GM18909 (cell line): Measurements from ENCODE around the gene KLHDC7A.
"Not testable (repeated sequence)": the region's sequence is repeated elsewhere in the genome, so short reads cannot be mapped to it uniquely, and the experiment has no call there.

ENCODE experiments used
- ATAC-seq: cut with Tn5 transposase; IDR thresholded peaks from one replicate; pipeline ENCODE4 v1.9.1; 2021; ENCODE audit warnings: mild to moderate bottlenecking; ENCODE audit not compliant: unreplicated experiment, poor library complexity

KLHDC7A gene

DNA sequence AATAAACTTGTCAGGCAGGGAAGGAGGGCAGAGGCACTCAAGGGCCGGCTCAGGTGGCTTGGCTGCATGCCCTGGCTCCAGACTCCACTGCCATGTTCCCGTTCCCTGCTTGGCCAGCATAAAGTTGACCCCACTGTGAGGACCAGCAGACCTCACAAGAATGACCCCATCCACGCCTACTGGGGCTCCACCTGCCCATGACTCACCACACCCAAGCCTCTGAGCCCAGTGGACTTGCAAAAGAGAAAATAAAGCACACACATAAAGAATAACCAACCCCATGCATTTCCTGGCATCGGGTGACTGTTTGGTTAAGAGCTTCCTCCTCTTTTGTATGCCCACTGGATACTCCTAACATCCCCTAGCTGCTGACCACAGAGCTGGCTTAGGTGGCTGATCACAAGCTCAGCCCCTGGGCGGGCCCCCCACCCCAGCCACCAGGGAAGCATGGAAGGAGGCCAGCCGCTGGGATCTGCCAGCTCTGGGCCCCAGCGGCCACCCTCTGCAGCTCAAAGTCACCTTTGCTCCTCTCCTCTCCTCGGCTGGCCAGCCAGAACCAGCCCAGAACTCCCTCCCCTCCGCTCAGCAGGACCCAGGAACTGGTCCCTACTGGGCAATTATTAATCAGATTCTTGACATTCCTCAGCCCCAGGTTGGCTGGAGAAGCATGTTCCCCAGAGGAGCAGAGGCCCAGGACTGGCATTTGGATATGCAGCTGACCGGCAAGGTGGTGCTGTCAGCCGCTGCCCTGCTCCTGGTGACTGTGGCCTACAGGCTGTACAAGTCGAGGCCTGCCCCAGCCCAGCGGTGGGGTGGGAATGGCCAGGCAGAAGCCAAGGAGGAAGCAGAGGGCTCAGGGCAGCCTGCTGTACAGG, at the start of gene KLHDC7A:
TSS of gene KLHDC7A (plus strand) at position 616 of the 875 bp plus-strand sequence. CDS start at position 668, 52 bp downstream.
- no peak for ATAC-seq

DNA sequence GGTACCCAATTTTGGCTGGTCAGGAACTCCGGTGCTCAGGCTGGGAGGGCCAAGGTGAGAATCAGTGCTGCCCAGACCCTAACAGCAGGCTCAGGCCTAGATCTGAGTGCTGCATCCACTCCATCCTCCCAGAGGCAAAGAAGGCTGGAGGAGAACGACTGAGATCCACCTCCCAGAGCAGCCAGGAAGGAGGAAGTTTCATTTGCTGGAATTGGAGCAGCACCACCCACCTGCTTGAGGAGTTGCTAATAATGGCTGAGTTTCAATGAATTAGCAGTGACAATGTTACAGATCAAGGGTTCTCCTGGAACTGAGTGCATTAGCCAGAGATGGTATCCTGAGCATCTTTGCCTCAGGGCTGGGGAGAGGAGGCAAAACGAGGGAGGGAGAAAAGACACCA, 46.7 kb upstream of the KLHDC7A start:
- ATAC-seq = no peak

DNA sequence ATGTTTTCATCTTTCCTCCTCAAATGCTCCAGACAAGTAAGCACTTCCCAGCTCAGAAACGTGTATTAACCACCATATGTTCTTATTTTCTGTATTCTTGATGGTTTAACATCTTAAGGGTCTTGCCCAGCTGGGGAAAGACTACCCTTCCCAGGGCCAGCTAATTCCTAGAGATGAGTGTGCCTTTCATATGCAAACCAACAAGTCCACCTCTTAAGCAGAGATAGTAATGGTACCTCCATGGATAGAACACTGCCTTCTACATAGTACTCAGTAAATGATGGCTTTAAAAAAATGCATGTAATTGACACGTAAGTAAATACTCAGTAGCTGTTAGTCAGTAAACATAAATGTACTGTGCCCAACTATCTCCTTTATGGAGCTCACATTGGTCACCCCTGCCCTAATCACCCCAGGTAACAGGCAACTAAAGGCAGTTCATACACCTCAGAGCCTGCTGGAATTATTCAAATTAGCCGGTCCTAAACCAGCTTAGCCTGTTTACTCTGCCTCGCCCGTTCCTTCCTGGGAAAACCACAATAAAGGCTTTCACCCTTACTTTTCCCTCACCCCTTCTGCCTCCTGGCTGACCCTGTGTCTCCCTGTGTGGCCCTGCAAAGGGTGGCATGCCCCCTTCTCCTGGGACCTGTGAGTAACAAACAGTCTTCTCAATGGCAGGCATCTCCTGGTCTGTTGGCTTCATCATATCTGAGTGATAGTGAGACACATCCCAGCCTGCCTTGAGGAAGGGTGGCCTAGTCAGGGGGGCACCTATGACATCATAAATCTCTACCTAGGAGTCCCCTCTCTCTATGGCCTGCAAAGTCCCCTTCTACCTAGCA, 40.1 kb upstream of the KLHDC7A start:
- no peak for ATAC-seq

DNA sequence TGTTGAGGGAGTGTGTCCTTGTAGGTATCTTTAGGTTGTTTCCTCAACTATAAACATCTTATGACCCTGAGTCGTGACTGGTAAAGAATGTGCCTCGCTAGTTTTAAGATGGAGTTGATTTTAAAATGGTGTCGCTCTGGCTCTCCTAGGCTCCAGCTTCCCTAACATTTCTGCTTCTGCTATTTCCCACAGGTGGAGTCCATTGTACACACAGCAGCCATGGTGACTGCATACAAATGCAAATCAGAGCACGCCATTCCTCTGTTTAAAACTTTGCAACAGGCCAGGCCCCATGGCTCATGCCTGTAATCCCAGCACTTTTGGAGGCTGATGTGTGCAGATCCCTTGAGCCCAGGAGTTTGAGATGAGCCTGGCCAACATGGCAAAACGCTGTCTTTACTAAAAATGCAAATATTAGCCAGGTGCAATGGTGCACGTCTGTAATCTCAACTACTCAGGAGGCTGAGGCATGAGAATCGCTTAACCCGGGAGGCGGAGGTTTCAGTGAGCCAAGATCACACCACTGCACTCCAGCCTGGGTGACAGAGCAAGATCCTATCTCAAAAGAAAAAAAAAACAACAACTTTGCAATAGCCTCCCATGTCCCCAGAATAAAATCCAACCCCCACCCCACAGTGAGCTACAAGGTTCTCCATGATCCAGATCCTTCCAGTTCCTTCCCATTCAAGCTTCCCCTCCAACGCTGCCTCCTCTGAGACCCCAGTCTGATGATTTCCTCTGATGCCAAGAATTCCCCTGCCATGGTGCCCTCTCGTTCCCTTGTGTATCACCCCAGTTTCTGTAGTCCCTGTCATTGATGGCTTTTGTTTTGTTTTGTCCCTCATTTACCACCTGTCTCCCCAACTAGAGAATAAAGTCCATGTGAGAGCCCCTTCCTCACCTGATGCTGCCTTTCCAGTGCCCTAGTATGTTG, 36.9 kb upstream of the KLHDC7A start:
- ATAC-seq = no peak

DNA sequence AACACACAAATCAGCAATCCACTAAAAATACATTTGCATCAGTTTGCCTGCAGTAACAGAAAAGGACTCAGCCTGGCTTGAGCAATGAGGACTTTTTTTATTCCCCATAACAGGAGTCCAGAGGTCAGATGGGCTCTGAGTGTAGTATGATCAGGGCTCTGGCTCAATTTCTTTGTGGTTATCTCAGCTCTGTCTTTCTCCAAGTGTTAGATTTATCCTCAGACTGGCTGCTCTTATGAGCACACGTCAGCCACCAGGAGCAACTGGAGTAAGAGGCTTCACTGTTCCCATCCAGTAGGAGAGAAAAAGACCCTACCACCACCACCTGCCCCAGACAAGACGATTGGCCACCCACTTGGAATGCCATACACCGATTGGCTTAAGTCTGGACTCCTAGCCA, 36.2 kb upstream of the KLHDC7A start:
- ATAC-seq = no peak

DNA sequence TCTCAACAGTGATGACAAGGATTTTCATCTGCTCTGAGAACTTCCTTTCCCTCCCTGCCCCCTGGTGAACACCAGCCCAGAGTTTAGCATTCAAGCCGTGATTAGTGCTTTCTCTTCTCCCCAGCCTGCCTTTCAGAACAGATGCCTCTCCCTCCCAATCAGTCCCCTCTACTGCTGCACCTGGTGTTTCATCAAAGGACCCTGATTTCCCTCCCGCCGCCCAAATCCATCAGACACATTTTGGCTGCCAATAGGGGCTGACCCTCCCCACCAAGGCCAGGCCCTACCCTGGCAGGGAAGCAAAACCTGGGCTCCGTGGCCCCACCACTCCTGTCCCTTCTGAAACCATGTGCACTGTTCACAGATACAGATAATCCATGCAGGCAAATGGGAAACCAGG, 34.0 kb upstream of the KLHDC7A start:
- no peak for ATAC-seq

DNA sequence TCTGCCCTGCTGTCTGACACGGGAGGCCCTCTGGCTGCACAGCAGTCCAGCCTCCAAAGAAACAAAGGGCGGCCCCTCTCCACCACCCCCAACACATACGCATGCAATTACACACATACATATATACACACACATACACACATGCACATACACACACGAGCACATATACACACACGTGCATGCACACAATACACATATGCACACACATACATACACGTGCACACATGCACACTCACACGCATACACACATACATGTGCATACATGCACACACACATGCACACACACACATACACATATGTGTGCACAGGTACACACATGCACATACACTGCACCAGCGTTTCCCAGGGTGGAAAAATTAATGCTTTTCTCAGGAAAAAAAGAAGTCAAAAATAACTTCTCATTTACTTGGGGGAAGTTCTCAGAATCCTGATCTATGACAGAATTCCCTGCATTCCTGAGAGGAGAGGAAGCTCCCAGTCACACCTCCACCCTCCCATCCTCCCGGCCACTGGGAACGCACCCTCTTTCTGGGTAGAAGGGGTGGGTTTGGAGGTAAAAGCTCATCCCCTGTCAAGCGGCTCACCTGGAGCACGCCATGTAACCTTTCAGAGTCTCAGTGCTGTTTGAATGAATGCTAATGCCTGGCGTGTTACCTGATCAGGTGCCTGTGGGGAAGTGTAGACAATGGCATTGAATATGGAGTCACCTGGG, 33.1 kb upstream of the KLHDC7A start:
- ATAC-seq = no peak

DNA sequence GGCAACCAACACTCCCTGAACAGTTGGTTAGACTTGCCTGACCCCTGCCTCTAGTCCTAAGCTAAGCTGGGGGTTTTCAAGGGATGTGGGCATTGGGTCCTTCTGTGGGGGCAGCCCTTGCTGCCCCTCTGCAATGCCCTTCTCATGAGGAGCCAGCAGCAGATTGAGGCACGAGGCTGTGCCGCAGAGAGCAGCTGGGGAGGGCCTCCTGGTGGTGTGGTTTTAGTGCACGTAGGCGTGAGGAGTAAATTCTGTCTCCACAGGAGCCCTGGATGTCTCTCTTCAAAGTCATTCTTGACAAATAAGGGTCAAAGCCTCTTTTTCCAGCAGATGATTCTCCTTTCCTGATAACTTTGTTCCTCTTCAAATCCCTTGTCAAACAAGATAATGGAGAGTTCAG, 31.8 kb upstream of the KLHDC7A start:
- no peak for ATAC-seq

DNA sequence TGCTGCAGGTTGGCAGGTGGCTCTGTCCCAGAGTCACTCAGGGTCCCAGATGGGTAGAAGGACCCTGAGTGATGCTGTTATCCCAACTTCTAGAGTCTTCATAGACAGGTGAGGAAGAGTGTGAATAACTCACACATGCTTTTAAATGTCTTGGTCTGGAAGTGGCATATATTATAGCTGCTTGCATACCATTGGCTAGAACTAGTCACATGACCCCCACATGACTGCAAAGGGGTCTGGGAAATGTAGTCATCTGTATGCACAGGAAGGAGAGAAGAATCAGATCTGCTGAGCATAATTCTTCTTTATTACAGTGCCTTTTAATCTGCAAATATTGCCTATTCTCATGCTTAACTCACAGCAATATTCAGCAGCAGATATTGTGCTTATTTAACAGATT, 28.2 kb upstream of the KLHDC7A start:
- no peak for ATAC-seq

DNA sequence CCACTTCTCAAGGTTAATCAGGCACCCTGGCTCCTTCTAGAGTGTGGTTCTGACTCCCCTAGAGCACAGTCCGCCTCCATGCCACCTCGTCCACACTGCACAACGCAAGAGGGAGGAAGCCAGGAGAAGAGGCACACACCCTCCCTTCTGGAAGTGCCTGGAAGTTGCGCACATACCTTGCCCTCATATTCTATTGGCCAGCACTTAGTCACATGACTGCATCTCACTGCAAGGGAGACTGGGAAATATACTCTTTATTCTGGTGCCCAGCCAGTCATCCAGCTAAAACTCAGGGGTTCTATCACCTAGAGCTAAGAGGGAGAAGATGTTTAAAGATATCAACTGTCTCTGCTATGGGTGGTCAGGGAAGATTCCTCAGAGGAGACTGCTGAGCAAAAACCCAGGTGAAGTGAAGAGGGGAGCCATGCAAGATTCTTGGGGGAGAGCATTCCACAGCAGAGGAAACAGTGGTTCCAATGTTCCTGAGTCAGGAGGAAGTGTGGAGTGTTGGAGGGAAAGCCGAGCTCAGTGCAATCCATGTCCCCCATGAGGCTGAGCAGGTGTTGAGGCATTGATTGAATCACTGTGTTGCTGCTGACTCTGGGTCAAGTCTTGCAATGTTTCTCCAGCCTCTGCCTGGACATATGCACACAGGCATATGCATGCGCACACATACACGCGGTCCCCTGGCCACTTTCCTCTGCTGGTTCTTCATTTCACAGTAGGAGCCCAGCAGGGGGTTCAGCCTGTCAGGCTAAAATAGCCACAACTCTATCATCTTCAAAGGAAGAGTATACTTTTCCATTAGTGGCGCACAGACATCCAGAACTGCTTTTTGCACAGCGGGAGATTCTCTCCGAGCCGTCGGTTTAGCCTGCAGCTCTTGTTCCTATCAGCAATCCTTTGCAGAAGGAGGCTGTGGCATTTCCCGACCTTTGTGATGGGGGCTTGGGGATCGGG, 22.3 kb upstream of the KLHDC7A start:
- no peak for ATAC-seq

DNA sequence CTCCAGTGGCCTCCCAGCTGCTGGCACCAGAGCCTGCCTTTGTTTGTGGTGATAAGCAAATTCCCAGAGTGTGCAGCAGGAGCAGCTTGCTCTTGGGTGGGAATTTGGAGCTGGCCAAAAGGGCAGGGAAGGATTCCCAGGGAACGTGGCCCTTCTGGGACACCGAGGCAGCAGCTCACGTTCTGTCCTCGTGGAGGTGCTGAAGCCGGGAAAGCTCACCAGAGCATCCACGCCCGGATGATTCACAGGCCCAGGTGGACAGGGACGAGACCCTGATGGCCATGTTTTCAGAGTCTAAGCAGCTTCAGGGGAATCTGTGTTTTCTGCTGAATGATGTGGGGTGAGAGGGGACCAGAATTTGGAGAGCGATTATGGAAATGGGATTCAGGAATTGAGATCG, 19.1 kb upstream of the KLHDC7A start:
- ATAC-seq = no peak

DNA sequence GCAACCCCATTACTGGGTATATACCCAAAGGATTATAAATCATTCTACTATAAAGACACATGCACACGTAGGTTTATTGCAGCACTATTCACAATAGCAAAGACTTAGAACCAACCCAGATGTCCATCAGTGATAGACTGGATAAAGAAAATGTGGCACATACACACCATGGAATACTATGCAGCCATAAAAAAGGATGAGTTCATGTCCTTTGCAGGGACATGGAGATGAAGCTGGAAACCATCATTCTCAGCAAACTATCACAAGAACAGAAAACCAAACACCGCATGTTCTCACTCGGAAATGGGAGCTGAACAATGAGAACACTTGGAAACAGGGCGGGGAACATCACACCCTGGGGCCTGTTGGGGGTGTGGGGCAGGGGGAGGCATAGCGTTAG, 18.2 kb upstream of the KLHDC7A start:
- not testable (repeated sequence) for ATAC-seq

DNA sequence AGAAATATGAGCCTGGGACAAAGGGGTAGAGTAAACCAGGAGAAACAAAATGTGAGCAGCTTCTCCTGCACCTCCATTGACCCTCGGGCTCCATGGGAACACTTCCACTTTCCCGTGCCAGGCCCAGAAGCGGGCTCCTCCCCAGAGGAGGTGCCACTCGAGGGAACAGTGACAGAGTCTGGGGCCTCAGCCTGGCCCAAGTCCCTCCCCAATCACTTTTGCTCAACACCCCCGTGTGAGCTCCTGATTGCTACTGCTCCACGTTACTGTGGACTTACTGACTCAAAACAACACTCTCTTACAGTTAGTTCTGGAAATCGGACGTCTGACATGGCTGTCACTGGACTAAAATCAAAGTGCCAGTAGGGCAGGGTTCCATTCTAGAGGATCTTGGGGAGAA, 17.7 kb upstream of the KLHDC7A start:
- no peak for ATAC-seq

DNA sequence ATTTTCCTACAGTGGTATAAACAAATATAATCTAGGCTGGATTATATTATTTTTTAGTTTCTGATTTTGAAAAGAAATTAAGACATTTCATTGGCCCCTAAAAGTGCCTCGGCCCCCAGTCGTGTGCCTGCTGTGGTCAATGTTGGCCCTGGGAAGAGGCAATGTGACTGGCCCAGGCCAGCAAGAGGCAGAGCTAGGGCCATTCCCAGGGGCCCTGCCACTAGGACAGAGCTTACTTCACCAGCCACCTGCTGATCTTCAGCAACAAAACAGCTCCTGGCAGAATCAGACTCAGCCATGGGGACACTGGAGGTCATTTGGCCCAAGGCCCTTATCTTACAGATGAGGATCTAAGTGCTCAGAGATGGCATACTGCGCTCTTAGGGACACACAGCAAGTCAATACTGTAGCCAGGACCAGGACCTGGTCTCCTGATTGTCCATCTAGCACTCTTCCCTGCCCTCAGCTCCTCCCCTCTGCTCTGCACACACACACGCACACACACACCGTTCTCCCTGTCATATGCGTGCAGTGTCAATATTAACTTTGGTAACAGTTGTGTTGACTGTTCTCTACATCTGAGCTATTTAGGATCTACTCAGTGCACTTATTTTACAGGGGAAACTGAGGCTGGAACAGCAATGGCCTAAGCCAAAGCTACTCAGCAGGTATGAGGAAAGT, 16.6 kb upstream of the KLHDC7A start:
- ATAC-seq = no peak

DNA sequence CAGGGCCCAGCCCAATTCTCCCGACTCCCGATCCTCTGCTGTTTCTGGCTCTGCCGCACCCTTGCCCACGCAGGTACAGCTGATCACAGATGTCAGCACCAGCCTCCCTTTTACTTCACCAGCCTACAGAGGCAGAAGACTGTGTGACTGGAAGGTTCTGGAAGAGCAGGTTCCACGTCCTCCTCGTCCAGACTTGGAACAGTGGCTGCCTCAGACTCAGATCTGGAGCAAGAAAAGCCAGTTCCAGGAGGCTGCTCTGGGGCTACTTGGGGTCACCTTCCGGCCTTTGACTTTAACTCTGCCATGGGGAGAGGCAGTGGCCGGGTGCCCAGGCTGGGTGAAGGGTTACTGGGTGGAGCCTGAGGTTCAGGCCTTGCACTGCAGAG, 16.1 kb upstream of the KLHDC7A start:
- no peak for ATAC-seq

DNA sequence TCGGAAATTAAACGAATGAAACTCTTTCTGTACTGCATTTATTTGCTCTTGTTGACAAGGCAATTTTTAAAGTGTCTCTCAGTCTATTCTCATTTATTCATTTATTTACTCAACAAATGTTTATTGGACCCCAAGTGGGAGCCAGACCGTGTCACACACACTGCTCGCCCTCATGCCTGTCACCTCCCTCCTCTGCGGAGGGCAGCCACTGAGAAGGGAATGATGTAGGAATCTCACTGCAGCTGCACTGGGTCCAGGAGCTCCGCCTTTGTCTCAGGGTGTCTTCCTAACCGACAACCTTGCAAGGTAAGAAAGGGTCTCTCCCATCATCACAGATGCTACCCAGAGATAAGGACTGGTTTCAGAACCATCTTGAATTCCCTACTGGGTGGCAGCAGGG, 14.1 kb upstream of the KLHDC7A start:
- ATAC-seq = no peak

DNA sequence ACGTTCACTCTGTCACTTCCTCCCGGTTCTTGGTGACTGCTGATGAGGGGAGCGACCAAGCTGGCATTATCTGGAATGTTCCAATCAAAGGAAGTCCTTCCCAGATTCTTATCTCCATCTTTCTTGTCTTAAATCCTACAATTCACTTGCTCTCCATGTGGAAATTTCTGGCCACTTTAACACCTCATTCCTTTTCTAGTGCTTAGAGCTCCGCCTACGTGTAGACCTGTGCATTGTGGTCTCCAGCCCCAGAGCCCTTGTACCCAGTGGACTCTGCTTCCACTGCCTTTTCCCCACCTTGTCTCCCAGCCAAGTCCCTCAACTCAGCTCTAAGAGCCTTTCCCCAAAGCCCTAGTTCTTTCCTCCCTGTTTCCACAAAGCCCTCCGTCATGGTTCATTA, 12.2 kb upstream of the KLHDC7A start:
- no peak for ATAC-seq

DNA sequence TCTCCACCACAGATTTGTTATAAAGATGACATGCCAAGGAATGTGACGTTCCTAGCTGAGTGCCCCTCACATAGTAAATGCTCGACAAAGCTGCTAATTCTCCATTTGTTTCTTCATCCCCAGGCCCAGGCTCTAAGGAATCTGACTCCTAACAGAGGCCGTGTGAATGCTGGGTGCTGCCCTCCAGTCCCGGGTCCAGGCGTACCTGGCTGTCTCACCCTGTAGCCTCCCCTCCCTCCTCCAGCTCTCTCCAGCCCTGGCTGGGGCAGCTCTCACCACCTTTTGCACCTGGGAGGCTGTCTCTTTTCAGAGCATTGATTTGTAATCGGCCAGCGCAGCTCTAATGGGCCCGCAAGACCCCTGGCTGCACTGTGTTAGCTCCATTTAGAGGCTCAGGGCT, 11.2 kb upstream of the KLHDC7A start:
- ATAC-seq = no peak
